ENCODE measurements around the gene KLHL3.

The KLHL3 gene

DNA sequence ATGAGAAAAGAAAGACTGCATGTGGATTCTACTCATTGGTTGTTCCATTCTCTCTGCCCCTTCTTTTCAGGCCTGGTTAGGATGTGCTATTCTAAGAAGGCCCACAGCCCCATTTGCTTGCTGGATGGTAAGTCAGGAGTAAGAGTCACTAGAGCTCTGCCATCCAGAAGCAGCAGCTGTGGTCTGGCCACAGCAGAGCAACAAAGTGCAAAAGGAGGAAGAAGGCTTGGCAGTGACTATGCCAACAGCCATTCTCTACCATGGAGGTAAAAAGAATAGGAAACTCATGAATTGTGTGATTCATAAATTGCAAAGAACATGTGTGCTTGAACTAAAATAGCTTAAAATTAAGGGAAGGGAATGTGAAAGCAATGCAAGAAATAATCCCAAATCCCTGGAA, 20.9 kb downstream of the KLHL3 start:
- H3K36me3 ChIP-seq (ENCODE audit: insufficient read depth, low read length): no peaks in the 10 kb centered on the region
- no peaks in the 10 kb centered on the region for H3K27me3 ChIP-seq (ENCODE audit: insufficient read depth, low read length)
- H4K20me1 ChIP-seq (ENCODE audit: insufficient read depth, low read length): no peaks in the 10 kb centered on the region
- no peak for TF ChIP-seq EZH2 (IDR thresholded peaks at IDR 0.05; ENCODE audit: borderline replicate concordance, low read length)
- TF ChIP-seq, protein P1, sequence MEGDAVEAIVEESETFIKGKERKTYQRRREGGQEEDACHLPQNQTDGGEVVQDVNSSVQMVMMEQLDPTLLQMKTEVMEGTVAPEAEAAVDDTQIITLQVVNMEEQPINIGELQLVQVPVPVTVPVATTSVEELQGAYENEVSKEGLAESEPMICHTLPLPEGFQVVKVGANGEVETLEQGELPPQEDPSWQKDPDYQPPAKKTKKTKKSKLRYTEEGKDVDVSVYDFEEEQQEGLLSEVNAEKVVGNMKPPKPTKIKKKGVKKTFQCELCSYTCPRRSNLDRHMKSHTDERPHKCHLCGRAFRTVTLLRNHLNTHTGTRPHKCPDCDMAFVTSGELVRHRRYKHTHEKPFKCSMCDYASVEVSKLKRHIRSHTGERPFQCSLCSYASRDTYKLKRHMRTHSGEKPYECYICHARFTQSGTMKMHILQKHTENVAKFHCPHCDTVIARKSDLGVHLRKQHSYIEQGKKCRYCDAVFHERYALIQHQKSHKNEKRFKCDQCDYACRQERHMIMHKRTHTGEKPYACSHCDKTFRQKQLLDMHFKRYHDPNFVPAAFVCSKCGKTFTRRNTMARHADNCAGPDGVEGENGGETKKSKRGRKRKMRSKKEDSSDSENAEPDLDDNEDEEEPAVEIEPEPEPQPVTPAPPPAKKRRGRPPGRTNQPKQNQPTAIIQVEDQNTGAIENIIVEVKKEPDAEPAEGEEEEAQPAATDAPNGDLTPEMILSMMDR (IDR thresholded peaks at IDR 0.05; ENCODE audit: low read length): no peak
- H3K4me3 ChIP-seq (ENCODE audit: low read depth, low read length, poor library complexity, severe bottlenecking): no peak overlapping the region
- H3K79me2 ChIP-seq (ENCODE audit: insufficient read depth, low read length): no peaks in the 10 kb centered on the region
- no peak overlapping the region for H3K4me2 ChIP-seq (ENCODE audit: low read length)
- H3K4me1 ChIP-seq (ENCODE audit: insufficient read depth, low read length, severe bottlenecking): no peaks in the 10 kb centered on the region
- no peak overlapping the region for H3K9ac ChIP-seq (ENCODE audit: low read length)
- H3K27ac ChIP-seq (ENCODE audit: low read depth, low read length, poor library complexity, severe bottlenecking): no peak overlapping the region
- no peak overlapping the region for H2AFZ ChIP-seq (ENCODE audit: low read length)
- no peaks in the 10 kb centered on the region for H3F3A ChIP-seq (ENCODE audit: insufficient read depth, low read length)
- H3K9me2 ChIP-seq (ENCODE audit: low read depth, low read length): no peaks in the 10 kb centered on the region
- no peaks in the 10 kb centered on the region for H3K9me3 ChIP-seq (ENCODE audit: low read length)

GRCh38 chr5:137714494-137714893, 21.4 kb downstream of the KLHL3 start:
- Histone ChIP-seq H3K4me1 (ENCODE audit: insufficient read depth, low read length, severe bottlenecking) (no peaks in the 10 kb centered on the region), H3K9me2 (ENCODE audit: low read depth, low read length) (no peaks in the 10 kb centered on the region), H3K4me2 (ENCODE audit: low read length) (no peak overlapping the region), H3F3A (ENCODE audit: insufficient read depth, low read length) (no peaks in the 10 kb centered on the region), H3K36me3 (ENCODE audit: insufficient read depth, low read length) (no peaks in the 10 kb centered on the region), H4K20me1 (ENCODE audit: insufficient read depth, low read length) (no peaks in the 10 kb centered on the region), H3K9ac (ENCODE audit: low read length) (no peak overlapping the region), H2AFZ (ENCODE audit: low read length) (no peak overlapping the region), H3K27me3 (ENCODE audit: insufficient read depth, low read length) (no peaks in the 10 kb centered on the region), H3K27ac (ENCODE audit: low read depth, low read length, poor library complexity, severe bottlenecking) (no peak overlapping the region), H3K9me3 (ENCODE audit: low read length) (no peaks in the 10 kb centered on the region), H3K79me2 (ENCODE audit: insufficient read depth, low read length) (no peaks in the 10 kb centered on the region), H3K4me3 (ENCODE audit: low read depth, low read length, poor library complexity, severe bottlenecking) (no peak overlapping the region)
- TF ChIP-seq, protein P1 (IDR thresholded peaks at IDR 0.05; ENCODE audit: low read length): no peak
- TF ChIP-seq EZH2 (IDR thresholded peaks at IDR 0.05; ENCODE audit: borderline replicate concordance, low read length): no peak

GRCh38 chr5:137712139-137712667, 23.7 kb downstream of the KLHL3 start:
- TF ChIP-seq, protein P1 (IDR thresholded peaks at IDR 0.05; ENCODE audit: low read length): no peak
- TF ChIP-seq EZH2 (IDR thresholded peaks at IDR 0.05; ENCODE audit: borderline replicate concordance, low read length): no peak
- H3K27me3 ChIP-seq (ENCODE audit: insufficient read depth, low read length): no peaks in the 10 kb centered on the region
- no peak overlapping the region for H3K4me3 ChIP-seq (ENCODE audit: low read depth, low read length, poor library complexity, severe bottlenecking)
- no peaks in the 10 kb centered on the region for H3K36me3 ChIP-seq (ENCODE audit: insufficient read depth, low read length)
- H3K79me2 ChIP-seq (ENCODE audit: insufficient read depth, low read length): no peaks in the 10 kb centered on the region
- H3K4me1 ChIP-seq (ENCODE audit: insufficient read depth, low read length, severe bottlenecking): no peaks in the 10 kb centered on the region
- no peak overlapping the region for H3K9ac ChIP-seq (ENCODE audit: low read length)
- H2AFZ ChIP-seq (ENCODE audit: low read length): no peak overlapping the region
- H3K9me2 ChIP-seq (ENCODE audit: low read depth, low read length): no peaks in the 10 kb centered on the region
- H3K27ac ChIP-seq (ENCODE audit: low read depth, low read length, poor library complexity, severe bottlenecking): no peak overlapping the region
- no peaks in the 10 kb centered on the region for H3F3A ChIP-seq (ENCODE audit: insufficient read depth, low read length)
- no peaks in the 10 kb centered on the region for H4K20me1 ChIP-seq (ENCODE audit: insufficient read depth, low read length)
- no peaks in the 10 kb centered on the region for H3K9me3 ChIP-seq (ENCODE audit: low read length)
- no peak overlapping the region for H3K4me2 ChIP-seq (ENCODE audit: low read length)

All from OCI-LY1 (cell line).